Body of pancreas (tissue), 4 donors: ENCODE results near the gene IGSF21.

Experiments
- CTCF ChIP-seq, 7 experiments: fragments of 450-650 bp in 4 of 7; fragments of 200-600 bp in 3 of 7; sonication (generic) in 3 of 7; IDR thresholded peaks; one replicate each; pipeline ENCODE4 v1.5.1; 2016 to 2019; ENCODE audit warnings: antibody characterized with exemption in 7 of 7
- POLR2A ChIP-seq, 3 donors: fragments of 450-650 bp; IDR thresholded peaks; one replicate each; pipeline ENCODE4 v1.6.1; 2016; ENCODE audit warnings: antibody characterized with exemption in 3 of 3, mild to moderate bottlenecking in 2 of 3

- TF ChIP-seq CTCF (IDR thresholded peaks at IDR 0.05) (no peak), POLR2A (IDR thresholded peaks at IDR 0.05) (no peak)
Measured at GRCh38 chr1:18157352-18157751, 49.8 kb downstream of the IGSF21 start.
